Heart left ventricle (tissue), 13 donors: ENCODE measurements around the gene MRPL43.

ENCODE experiments used
- POLR2A ChIP-seq, 2 donors: fragments of 450-650 bp; IDR thresholded peaks; one replicate each; pipeline ENCODE4 v1.6.1; 2017; ENCODE audit warnings: antibody characterized with exemption in 2 of 2, mild to moderate bottlenecking in 2 of 2, moderate library complexity in 2 of 2
- TF ChIP-seq, protein P1 (sequence below), 12 donors: fragments of 200-600 bp; sonication (generic) in 4 of 12; IDR thresholded peaks; one replicate each; pipeline versions ENCODE4 v1.5.0 to v1.8.0; 2018 to 2022; ENCODE audit warnings: antibody characterized with exemption in 12 of 12, mild to moderate bottlenecking in 5 of 12
- donor health status: ischemic (EF 13 %, LVEDD 7.1; RV severe dilation, severe dysfunction).
- donor health status: DM: no; HTN: yes; CAD: no.
- donor health status: DM: no; HTN: no; CAD: no.
- donor health status: ischemic (EF 25% LVEDD 6.9; RV normal size, moderate dysfunction).
- donor health status: ischemic (EF 25% LVEDD 5.7; RV mildly dilated, moderate dysfunction).
- donor health status: ischemic (EF 35%, LVEDD 5.7; RV mildly dilated, moderate dysfunction).
- donor health status: nonischemic (EF 11% LVEDD 7.7; RV severe dilation, severe dysfunction).
- donor health status: DM: yes; HTN: yes; CAD: no.
- donor health status: PGD.
- donor health status: ischemic (EF 29% LVEDD 5.4; RV normal size, mild dysfunction).
- donor health status: nonischemic (EF 23%, LVEDD 6.1; RV moderate dilation, normal function).

DNA sequence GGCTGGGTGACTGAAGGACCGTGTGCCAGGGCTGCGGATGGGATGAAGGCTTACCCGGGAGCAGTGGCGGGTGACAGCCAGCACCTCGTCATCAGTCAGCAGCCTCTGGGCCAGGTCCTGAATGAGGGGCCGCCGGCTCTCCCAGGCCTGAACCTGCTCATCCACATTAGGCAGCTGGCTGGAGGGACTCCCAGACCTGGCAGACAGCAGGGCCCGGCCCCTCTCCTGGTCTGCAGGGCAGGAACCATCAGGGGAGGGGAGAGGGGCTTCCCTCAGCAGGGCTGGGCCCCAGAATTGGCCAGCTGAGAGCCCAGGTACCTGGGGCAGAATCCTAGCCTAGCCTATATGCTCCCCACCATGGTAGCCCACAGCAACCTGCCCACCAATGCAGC, 28.3 kb upstream of the MRPL43 start:
- no peak for TF ChIP-seq POLR2A (IDR thresholded peaks at IDR 0.05)
- TF ChIP-seq, protein P1, sequence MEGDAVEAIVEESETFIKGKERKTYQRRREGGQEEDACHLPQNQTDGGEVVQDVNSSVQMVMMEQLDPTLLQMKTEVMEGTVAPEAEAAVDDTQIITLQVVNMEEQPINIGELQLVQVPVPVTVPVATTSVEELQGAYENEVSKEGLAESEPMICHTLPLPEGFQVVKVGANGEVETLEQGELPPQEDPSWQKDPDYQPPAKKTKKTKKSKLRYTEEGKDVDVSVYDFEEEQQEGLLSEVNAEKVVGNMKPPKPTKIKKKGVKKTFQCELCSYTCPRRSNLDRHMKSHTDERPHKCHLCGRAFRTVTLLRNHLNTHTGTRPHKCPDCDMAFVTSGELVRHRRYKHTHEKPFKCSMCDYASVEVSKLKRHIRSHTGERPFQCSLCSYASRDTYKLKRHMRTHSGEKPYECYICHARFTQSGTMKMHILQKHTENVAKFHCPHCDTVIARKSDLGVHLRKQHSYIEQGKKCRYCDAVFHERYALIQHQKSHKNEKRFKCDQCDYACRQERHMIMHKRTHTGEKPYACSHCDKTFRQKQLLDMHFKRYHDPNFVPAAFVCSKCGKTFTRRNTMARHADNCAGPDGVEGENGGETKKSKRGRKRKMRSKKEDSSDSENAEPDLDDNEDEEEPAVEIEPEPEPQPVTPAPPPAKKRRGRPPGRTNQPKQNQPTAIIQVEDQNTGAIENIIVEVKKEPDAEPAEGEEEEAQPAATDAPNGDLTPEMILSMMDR (IDR thresholded peaks at IDR 0.05): no peak
